GM18520 (cell line): Measurements from ENCODE around the gene OR2AT4.
"Not testable (repeated sequence)": the region's sequence is repeated elsewhere in the genome, so short reads cannot be mapped to it uniquely, and the experiment has no call there.

Source experiments
- ATAC-seq: cut with Tn5 transposase; IDR thresholded peaks from one replicate; pipeline ENCODE4 v1.9.1; 2021; ENCODE audit not compliant: unreplicated experiment

OR2AT4 gene

GRCh38 chr11:75096456-75097172 lies at the start of gene OR2AT4:
TSS of gene OR2AT4 (minus strand) at chr11:75096876.
- no peak for ATAC-seq

- no peak for ATAC-seq
Measured at GRCh38 chr11:75145972-75146519, 49.4 kb upstream of the OR2AT4 start.

GRCh38 chr11:75145196-75145971 lies 48.7 kb upstream of the OR2AT4 start:
- no peak for ATAC-seq

- ATAC-seq: no peak
Measured at GRCh38 chr11:75144716-75145014, 48.0 kb upstream of the OR2AT4 start.

- no peak for ATAC-seq
Measured at GRCh38 chr11:75143420-75143731, 46.7 kb upstream of the OR2AT4 start.

- ATAC-seq: no peak
Measured at GRCh38 chr11:75142714-75143419, 46.2 kb upstream of the OR2AT4 start.

- ATAC-seq: no peak
Measured at GRCh38 chr11:75141166-75141565, 44.5 kb upstream of the OR2AT4 start.

GRCh38 chr11:75140269-75141138 lies 43.8 kb upstream of the OR2AT4 start:
- no peak for ATAC-seq

GRCh38 chr11:75135651-75136050 lies 39.0 kb upstream of the OR2AT4 start:
- ATAC-seq: no peak

GRCh38 chr11:75135021-75135650 lies 38.5 kb upstream of the OR2AT4 start:
- no peak for ATAC-seq

GRCh38 chr11:75133976-75134375 lies 37.3 kb upstream of the OR2AT4 start:
- no peak for ATAC-seq

- no peak for ATAC-seq
Measured at GRCh38 chr11:75132080-75132479, 35.4 kb upstream of the OR2AT4 start.

GRCh38 chr11:75126564-75126963 lies 29.9 kb upstream of the OR2AT4 start:
- ATAC-seq: no peak

GRCh38 chr11:75118577-75118976 lies 21.9 kb upstream of the OR2AT4 start:
- no peak for ATAC-seq

- no peak for ATAC-seq
Measured at GRCh38 chr11:75114465-75114864, 17.8 kb upstream of the OR2AT4 start.

- no peak for ATAC-seq
Measured at GRCh38 chr11:75113030-75113429, 16.4 kb upstream of the OR2AT4 start.

GRCh38 chr11:75112200-75112599 lies 15.5 kb upstream of the OR2AT4 start:
- ATAC-seq: no peak

- no peak for ATAC-seq
Measured at GRCh38 chr11:75107187-75107586, 10.5 kb upstream of the OR2AT4 start.

- ATAC-seq: not testable (repeated sequence)
Measured at GRCh38 chr11:75105967-75106681, 9.4 kb upstream of the OR2AT4 start.

- no peak for ATAC-seq
Measured at GRCh38 chr11:75105462-75105925, 8.8 kb upstream of the OR2AT4 start.
